ENCODE data around the gene VAV3. TPM values are rescaled to one million over a fixed set of nuclear protein-coding genes. Genes with fewer than 3 reads are reported as not detected.
A peak's percentile ranks its signal among the peaks of the same experiment; 100 is the strongest.

Gene VAV3
- total RNA-seq, 2 experiments from 2014 or later = 5.3 to 6.2 TPM

DNA sequence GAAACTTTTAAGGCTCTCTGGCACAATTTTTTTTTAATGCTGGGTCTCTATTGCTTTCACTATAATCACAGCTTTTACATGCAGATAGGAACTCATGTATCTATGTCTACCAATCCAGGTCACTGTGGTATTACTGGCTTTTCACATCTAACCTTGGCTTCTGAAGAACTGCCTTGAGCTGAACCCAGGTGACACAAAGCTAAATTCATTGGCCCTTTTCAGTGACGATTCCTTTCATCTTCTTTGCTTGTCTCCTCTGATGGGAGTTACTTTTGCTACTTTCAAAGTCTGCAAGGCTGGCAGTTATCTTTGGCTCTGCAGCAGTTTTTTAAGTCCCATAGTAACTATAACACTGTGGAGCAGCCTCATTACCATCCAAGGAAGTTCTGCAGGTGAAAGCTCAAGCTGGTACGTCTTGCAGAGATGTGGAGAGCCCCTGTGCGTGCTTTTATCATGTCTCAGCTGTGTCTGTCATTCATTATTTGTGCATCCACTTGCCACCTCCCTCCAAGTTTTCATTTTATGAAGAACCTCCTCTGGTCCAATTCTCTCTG is 364.3 kb downstream of the VAV3 start:
- TF ChIP-seq, protein P1, sequence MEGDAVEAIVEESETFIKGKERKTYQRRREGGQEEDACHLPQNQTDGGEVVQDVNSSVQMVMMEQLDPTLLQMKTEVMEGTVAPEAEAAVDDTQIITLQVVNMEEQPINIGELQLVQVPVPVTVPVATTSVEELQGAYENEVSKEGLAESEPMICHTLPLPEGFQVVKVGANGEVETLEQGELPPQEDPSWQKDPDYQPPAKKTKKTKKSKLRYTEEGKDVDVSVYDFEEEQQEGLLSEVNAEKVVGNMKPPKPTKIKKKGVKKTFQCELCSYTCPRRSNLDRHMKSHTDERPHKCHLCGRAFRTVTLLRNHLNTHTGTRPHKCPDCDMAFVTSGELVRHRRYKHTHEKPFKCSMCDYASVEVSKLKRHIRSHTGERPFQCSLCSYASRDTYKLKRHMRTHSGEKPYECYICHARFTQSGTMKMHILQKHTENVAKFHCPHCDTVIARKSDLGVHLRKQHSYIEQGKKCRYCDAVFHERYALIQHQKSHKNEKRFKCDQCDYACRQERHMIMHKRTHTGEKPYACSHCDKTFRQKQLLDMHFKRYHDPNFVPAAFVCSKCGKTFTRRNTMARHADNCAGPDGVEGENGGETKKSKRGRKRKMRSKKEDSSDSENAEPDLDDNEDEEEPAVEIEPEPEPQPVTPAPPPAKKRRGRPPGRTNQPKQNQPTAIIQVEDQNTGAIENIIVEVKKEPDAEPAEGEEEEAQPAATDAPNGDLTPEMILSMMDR (IDR thresholded peaks at IDR 0.05) = no peak
- CTCF ChIA-PET = interaction anchor here (1.0 to 1.8 kb wide), 2 partner anchors 19 to 71 kb away, joined by 3 to 6 read pairs; no protein-coding TSS in a partner anchor
- Mint-ChIP-seq H3K27ac (no peak overlapping the region), H3K36me3 (ENCODE audit: low read depth) (peaks cover 3% of the 10 kb centered on the region), H3K4me1 (ENCODE audit: low read depth) (no peaks in the 10 kb centered on the region), H3K4me3 (no peak overlapping the region), H3K9me3 (no peaks in the 10 kb centered on the region), H3K27me3 (no peaks in the 10 kb centered on the region)
- POLR2A ChIA-PET = no interaction called here
- no peak for DNase-seq
- no peak for ATAC-seq
- intact Hi-C loops (cut with micrococcal nuclease) = no loop called here

DNA sequence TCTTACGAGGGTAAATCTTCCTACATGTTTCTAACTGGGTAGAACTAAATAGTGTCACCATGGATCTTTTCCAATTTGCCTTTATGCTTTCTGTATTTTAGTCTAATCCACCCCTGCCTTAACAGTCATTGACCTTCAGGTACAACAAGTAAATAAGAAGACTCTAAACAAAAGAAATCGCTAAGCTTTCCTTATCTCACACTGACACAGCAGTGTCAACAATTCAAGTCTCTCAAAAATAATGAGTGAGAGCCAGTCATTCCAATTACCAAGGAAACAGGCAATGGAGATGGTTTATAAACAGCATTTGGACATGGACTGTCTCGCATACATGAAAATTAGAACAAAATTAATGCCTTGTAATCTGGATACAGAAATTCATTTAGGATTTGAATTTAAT is 365.8 kb downstream of the VAV3 start:
- ChIA-PET CTCF (interaction anchor here (1.8 kb wide), 1 partner anchor 70 kb away, joined by 6 read pairs; no protein-coding TSS in a partner anchor), POLR2A (no interaction called here)
- no peaks in the 10 kb centered on the region for H3K9me3 Mint-ChIP-seq
- ATAC-seq (no peak), DNase-seq (no peak)
- H3K4me3 Mint-ChIP-seq = no peak overlapping the region
- peaks cover 7% of the 10 kb centered on the region for H3K36me3 Mint-ChIP-seq (ENCODE audit: low read depth)
- TF ChIP-seq, protein P1 (IDR thresholded peaks at IDR 0.05) = no peak
- H3K27me3 Mint-ChIP-seq = no peaks in the 10 kb centered on the region
- peaks cover 3% of the 10 kb centered on the region for H3K4me1 Mint-ChIP-seq (ENCODE audit: low read depth)
- intact Hi-C loops (cut with micrococcal nuclease) = no loop called here
- no peak overlapping the region for H3K27ac Mint-ChIP-seq

DNA sequence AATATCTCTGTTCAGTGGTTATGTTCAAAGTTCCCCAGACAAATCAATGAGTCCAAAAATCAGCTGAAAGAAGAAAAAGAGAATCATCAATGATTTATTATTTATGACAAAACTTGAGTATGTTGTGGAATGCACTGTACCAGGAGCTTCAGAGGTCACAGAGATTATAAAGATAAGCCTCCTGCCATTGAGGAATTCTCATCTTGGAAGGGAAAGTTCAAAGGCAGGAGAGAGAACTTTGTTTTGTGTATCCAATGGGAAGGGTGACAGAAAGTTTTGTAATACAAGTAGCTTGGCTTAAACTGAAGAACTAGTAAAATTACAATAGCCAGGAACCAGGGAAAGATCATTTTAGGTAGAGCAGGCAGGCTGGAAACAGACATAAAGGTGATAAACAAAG is 367.7 kb downstream of the VAV3 start:
- Mint-ChIP-seq H3K9me3 (no peaks in the 10 kb centered on the region), H3K4me1 (ENCODE audit: low read depth) (peaks cover 12% of the 10 kb centered on the region), H3K4me3 (no peak overlapping the region), H3K36me3 (ENCODE audit: low read depth) (peaks cover 7% of the 10 kb centered on the region), H3K27ac (no peak overlapping the region), H3K27me3 (no peaks in the 10 kb centered on the region)
- DNase-seq (no peak), ATAC-seq (no peak)
- TF ChIP-seq, protein P1 (IDR thresholded peaks at IDR 0.05) = no peak
- ChIA-PET CTCF (no interaction called here), POLR2A (no interaction called here)
- intact Hi-C loops (cut with micrococcal nuclease) = no loop called here

DNA sequence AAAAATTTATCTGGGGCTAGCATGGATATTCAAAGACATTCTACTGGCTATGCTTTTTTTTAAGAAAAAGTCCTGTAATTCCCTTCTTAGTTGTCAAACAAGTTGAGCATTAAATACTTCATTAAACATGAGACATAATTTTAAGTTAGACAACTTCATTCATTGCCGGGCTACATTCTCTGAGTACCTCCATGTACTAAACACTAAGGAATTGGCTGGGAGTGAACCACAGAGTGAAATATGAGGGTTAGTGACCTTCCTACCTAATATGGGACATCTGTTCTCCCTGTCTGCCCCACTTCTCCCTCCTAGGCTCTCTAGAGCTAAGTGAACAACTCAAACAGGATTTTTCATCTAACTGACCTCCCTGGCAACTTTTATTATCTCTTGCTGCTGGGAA is 370.4 kb downstream of the VAV3 start:
- POLR2A ChIA-PET = no interaction called here
- H3K9me3 Mint-ChIP-seq = no peaks in the 10 kb centered on the region
- intact Hi-C loops (cut with micrococcal nuclease) = no loop called here
- no peak overlapping the region for H3K27ac Mint-ChIP-seq
- DNase-seq (no peak), ATAC-seq (no peak)
- no peaks in the 10 kb centered on the region for H3K27me3 Mint-ChIP-seq
- H3K4me1 Mint-ChIP-seq (ENCODE audit: low read depth) = peaks cover 12% of the 10 kb centered on the region
- TF ChIP-seq, protein P1 (IDR thresholded peaks at IDR 0.05) = no peak
- no peak overlapping the region for H3K4me3 Mint-ChIP-seq
- CTCF ChIA-PET = no interaction called here
- peaks cover 7% of the 10 kb centered on the region for H3K36me3 Mint-ChIP-seq (ENCODE audit: low read depth)

DNA sequence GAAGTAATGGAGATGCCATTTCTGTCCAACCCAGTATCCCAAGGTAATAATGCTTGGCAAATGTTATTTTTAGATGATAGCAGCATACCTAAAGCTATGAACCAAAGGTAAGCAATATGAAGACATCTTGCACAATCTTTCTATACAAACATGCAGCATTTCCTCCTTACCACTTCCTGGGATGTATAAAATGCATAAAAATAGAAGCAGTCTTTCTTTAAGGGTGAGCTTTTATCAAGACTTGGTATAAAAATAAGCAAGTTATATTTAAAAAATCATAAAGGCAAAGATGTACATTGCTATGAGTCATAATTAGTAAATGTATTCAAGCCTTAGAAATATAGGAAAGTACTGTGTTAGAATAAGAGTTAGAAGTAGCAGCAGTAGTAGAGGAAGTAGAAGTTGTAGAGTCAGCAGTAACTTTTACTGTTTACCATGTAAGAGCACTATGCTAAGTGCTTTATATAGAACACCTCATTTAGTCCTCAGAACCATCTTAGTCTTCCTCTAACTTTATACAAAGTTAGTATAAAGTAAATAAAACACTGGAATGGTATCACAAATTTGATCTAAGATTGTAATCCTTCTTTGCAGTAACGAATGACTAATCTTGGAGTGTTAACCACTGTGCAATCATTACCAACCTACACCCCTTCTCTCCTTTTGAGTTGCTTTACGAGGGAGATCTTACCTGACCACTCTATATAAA is 371.3 kb downstream of the VAV3 start:
- peaks cover 12% of the 10 kb centered on the region for H3K4me1 Mint-ChIP-seq (ENCODE audit: low read depth)
- intact Hi-C loops (cut with micrococcal nuclease) = no loop called here
- peaks cover 7% of the 10 kb centered on the region for H3K36me3 Mint-ChIP-seq (ENCODE audit: low read depth)
- ChIA-PET CTCF (no interaction called here), POLR2A (no interaction called here)
- no peak for DNase-seq
- TF ChIP-seq, protein P1 (IDR thresholded peaks at IDR 0.05) = no peak
- no peaks in the 10 kb centered on the region for H3K27me3 Mint-ChIP-seq
- H3K4me3 Mint-ChIP-seq = no peak overlapping the region
- no peaks in the 10 kb centered on the region for H3K9me3 Mint-ChIP-seq
- ATAC-seq = peak; percentile 74
- no peak overlapping the region for H3K27ac Mint-ChIP-seq
